Fibroblast of peridontal ligament (primary cell): ENCODE measurements around the gene EBI3.
"Not testable (repeated sequence)": the region's sequence is repeated elsewhere in the genome, so short reads cannot be mapped to it uniquely, and the experiment has no call there.

Source experiments
- DNase-seq: peaks from one replicate; pipeline ENCODE4 v3.0.0-alpha.2; 2010; ENCODE audit errors: extremely low read depth

EBI3 gene

GRCh38 chr19:4229179-4229931 is at the start of gene EBI3:
EBI3 (plus strand) TSS chr19:4229523; CDS start chr19:4229551, 28 bp downstream.
- no peak for DNase-seq

GRCh38 chr19:4181053-4181508 is 48.2 kb upstream of the EBI3 start:
- no peak for DNase-seq

- peak; percentile 91 for DNase-seq
These were observed 47.1 kb upstream of the EBI3 start, which contains the start of the genes ANKRD24 and SIRT6 for GRCh38 chr19:4182084-4182810. ANKRD24 (plus strand) TSS chr19:4182689; CDS start chr19:4186426, 3,737 bp downstream. SIRT6 (minus strand) TSS chr19:4182563; CDS start chr19:4182539, 24 bp downstream.

DNA sequence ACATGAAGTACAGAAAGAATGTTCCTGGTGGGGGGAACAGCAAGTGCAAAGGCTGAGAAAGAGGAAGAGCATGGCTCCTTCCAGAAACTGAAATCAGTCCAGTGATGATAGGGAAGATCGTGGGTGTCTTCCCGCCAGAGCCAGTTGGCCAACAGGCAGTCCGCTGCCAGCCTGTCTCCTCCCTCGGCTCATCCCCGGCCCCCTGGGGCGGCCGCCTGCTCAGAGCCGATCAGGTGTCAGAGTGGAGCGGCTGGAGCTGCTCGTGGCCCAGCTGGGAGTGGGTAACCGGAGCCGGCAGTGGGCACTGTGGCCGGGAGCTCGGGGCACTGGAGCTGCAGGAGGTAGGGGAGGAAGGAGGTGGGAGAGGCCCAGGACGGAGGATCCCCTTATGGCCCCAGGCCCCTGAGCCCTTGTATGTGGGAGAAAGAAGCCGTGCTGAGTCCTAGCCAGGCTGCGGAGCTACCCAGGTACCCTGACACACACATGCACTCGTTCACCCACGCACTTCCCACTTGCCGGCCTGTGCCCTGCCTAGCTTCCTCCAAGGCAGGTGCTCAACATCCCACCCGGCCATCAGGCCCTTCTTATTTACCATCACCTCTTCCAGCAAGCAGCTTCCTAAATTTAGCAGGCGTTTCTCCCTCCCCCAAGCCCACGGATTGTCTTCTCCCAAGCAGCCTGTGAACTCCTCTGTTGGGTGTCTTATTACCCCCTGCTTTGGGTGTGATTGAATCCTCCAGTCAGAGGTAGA is 45.2 kb upstream of the EBI3 start:
- no peak for DNase-seq

GRCh38 chr19:4184718-4185352 is 44.5 kb upstream of the EBI3 start:
- DNase-seq, result no peak

DNA sequence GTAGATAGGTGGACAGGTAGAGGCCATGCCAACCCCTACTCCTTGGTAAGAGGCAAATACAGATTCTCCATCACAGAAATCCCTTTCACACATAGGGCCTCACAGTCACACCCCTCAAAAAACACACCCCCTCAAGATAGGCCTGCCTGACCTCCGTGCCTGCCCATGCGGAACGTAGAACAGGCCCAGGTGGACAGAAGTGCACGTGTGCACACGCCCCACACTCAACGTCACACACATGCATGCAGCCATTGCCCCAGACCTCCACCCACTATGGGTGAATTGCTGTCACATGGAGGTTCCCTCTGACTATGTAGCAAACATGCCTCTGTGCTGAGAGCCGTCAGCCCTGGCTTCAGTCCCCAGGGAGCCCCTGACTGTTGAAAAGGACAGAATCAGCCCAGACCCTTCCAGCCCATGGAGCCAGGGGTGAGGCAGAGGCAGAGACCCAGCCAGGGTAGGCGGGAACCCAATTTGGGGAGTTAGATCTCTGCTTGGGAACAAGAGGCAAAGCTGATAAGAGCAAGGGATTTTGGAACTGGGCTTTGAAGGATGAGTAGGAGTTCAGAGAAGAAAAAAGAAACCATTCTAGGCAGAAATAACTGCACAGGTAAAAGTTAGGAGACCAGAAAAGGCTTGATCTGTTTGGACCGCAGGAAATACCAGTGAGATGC is 43.8 kb upstream of the EBI3 start:
- no peak for DNase-seq

DNA sequence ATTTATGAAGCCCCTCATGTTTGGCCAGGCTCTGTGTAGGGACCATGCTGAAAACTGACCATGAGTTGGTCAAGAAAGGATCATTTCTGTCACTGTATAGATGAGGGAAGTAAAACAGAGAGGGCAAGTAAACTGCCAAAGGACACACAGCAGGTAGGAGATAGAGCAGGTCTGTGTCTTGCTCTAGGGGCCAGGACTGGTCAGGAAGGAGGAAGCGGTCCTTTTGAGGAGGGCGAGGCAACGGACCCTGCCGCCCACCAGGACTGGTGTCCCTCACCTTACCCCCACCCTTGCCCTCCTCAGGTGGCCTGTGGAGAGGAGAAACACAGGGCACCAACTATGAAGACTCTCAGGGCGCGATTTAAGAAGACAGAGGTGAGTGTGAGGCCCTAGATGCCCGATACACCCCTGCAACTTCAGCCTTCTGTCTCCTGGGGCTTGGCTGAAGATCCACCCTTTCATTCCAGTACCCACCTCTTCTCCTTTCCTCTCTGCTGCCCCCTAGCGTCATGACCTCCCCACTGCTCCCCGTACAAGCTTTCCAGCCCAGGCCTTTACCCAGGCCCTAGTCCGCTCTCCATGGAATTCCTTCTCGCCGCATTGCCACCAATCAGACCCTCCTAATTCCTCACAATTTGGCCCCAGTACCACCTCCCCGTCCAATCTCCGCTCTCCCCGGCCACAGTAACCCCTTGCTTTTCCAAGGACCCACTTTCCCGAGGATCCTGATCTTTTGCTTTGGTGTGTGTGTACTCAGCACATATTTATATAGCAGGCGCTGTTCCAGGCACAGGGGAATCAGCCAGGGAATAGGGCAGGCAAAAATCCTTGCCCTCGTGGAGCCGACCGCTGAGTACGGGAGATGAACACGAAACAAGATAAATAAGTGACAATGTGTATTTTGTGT is 43.0 kb upstream of the EBI3 start:
- peak; percentile 67 for DNase-seq

GRCh38 chr19:4187313-4188122 is 41.8 kb upstream of the EBI3 start:
- DNase-seq, result no peak

DNA sequence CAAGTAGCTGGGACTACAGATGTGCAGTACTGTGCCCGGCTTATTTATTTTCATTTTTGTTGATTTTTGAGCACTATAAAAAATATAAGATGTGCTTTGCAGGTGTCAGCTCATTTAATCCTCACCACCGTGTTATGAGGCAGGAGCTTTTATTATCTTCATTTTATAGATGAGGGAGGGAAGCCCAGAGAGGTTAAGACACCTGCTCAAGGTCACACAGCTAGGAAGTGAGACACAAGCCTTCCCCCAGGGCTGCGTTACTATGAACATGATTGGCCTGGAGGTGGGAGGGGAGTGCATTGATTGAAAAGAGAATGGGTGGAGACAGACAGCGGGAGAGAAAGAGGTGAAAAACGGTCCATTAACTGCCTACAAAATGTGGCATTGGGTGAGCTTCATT is 39.7 kb upstream of the EBI3 start:
- no peak for DNase-seq

- DNase-seq, result not testable (repeated sequence)
These were observed 36.8 kb upstream of the EBI3 start for GRCh38 chr19:4192537-4192936.

- no peak for DNase-seq
These were observed 35.0 kb upstream of the EBI3 start for GRCh38 chr19:4194353-4194752.

- no peak for DNase-seq
These were observed 33.3 kb upstream of the EBI3 start for GRCh38 chr19:4196009-4196408.

GRCh38 chr19:4196587-4197148 is 32.7 kb upstream of the EBI3 start:
- DNase-seq, result no peak

DNA sequence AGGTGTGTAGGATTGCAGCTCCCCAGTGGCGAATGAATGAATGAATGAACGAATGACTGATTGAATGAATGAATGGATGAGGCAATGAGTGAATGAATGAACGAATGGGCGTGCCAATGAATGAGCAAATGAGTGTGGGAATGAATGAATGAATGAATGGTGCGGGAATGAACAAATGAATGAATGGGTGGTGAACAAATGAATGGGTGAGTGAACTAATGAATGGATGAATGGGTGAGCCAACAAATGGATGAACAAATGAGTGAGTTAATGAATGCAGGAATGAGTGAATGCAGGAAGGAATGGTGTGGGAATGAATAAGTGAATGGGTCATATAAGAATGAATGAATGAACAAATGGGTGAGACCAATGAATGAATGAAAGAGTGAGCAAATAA is 32.1 kb upstream of the EBI3 start:
- DNase-seq, result no peak

- no peak for DNase-seq
These were observed 31.5 kb upstream of the EBI3 start for GRCh38 chr19:4197625-4198466.

GRCh38 chr19:4198467-4199126 is 30.7 kb upstream of the EBI3 start:
- no peak for DNase-seq

DNA sequence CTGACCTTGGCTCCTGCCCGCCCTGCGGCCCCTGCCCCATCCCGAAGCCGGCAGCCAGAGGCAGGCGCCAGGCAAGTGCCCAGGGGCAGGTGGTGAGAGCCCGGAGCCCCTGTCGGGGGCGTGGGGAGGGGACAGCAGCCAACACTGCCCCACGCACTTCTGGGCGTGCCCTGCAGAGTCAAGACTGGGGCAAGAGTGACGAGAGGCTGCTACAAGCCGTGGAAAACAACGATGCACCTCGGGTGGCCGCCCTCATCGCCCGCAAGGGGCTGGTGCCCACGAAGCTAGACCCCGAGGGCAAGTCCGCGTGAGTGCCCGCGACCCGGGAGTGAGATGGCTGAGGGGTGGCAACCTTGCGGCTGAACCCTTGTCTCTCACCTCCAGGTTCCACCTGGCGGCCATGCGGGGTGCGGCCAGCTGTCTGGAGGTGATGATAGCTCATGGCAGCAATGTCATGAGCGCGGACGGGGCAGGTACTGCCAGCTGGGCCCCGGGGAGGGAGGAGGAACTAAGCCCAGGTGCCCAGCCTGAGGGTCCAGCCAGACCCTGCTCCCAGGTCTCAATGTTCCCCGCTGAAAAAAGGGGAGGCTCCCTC is 29.5 kb upstream of the EBI3 start:
- DNase-seq, result no peak
